CD14-positive monocyte (primary cell): ENCODE data around the gene SCMH1. TPM values are rescaled to one million over a fixed set of nuclear protein-coding genes. Genes with fewer than 3 reads are reported as not detected.

ENCODE experiments used
- DNase-seq, 3 donors: peaks; one replicate each; pipeline ENCODE4 v3.0.0-alpha.2; 2011 to 2022
- H2AFZ ChIP-seq: 2 replicates; pipeline ENCODE4 v1.6.0; 2012; ENCODE audit warnings: mild to moderate bottlenecking, low read depth, low read length, inconsistent platforms; ENCODE audit not compliant: insufficient read depth, poor library complexity, severe bottlenecking
- H3K27ac ChIP-seq, 2 donors: 1 replicate in 1 of 2; 2 replicates in 1 of 2; pipeline ENCODE4 v1.5.1; 2012 to 2013; ENCODE audit warnings: low read length in 2 of 2, control low read depth in 1 of 2, inconsistent platforms in 1 of 2, low read depth in 1 of 2, mild to moderate bottlenecking in 1 of 2
- H3K27me3 ChIP-seq, 2 donors: one replicate each; pipeline versions ENCODE4 v1.6.0 to v1.6.1; 2011 to 2013; ENCODE audit warnings: low read length in 2 of 2; ENCODE audit not compliant: control insufficient read depth in 2 of 2, insufficient read depth in 2 of 2
- H3K36me3 ChIP-seq, 2 donors: replicated peaks in 1 of 2; 1 replicate in 1 of 2; 2 replicates in 1 of 2; pipeline versions ENCODE4 v1.5.1 to v1.6.1; 2012 to 2013; ENCODE audit warnings: low read length in 2 of 2, control low read depth in 1 of 2, inconsistent platforms in 1 of 2, mild to moderate bottlenecking in 1 of 2; ENCODE audit not compliant: insufficient read depth in 2 of 2, control insufficient read depth in 1 of 2
- H3K4me1 ChIP-seq, 2 donors: 1 replicate in 1 of 2; 2 replicates in 1 of 2; pipeline versions ENCODE4 v1.5.1 to v1.6.1; 2012 to 2013; ENCODE audit warnings: low read length in 2 of 2, control low read depth in 1 of 2, inconsistent platforms in 1 of 2, mild to moderate bottlenecking in 1 of 2, moderate library complexity in 1 of 2; ENCODE audit not compliant: insufficient read depth in 2 of 2, control insufficient read depth in 1 of 2
- H3K4me2 ChIP-seq: replicated peaks from 2 replicates; pipeline ENCODE3; 2012; ENCODE audit warnings: low read length, moderate library complexity, mild to moderate bottlenecking; ENCODE audit not compliant: poor library complexity, severe bottlenecking; ENCODE audit errors: extremely low read depth
- H3K4me3 ChIP-seq, 3 experiments: fragments of 200-600 bp in 1 of 3; sonication (generic) in 1 of 3; replicated peaks in 1 of 3; 1 replicate in 2 of 3; 2 replicates in 1 of 3; pipeline ENCODE4 v1.5.1; 2011 to 2013; ENCODE audit warnings: low read length in 3 of 3, mild to moderate bottlenecking in 3 of 3, control low read depth in 2 of 3, low read depth in 2 of 3, inconsistent platforms in 1 of 3, moderate library complexity in 1 of 3
- H3K79me2 ChIP-seq: 2 replicates; pipeline ENCODE4 v1.6.0; 2012; ENCODE audit warnings: mild to moderate bottlenecking, control low read depth, inconsistent platforms, low read length, moderate library complexity; ENCODE audit not compliant: insufficient read depth
- H3K9ac ChIP-seq: 2 replicates; pipeline ENCODE4 v1.6.0; 2017; ENCODE audit warnings: low read length, mild to moderate bottlenecking; ENCODE audit not compliant: insufficient read depth, poor library complexity, severe bottlenecking
- H3K9me3 ChIP-seq, 2 donors: replicated peaks in 1 of 2; 1 replicate in 1 of 2; 2 replicates in 1 of 2; pipeline versions ENCODE4 v1.5.1 to v1.6.1; 2012 to 2013; ENCODE audit warnings: low read length in 2 of 2, control low read depth in 1 of 2; ENCODE audit not compliant: control insufficient read depth in 1 of 2, insufficient read depth in 1 of 2
- H4K20me1 ChIP-seq: 2 replicates; pipeline ENCODE4 v1.6.0; 2012; ENCODE audit warnings: mild to moderate bottlenecking, low read length, control low read depth, moderate library complexity; ENCODE audit not compliant: insufficient read depth
- H3K27ac Mint-ChIP-seq, 7 donors: one replicate each; pipeline ENCODE4 v1.8.0; 2020; ENCODE audit warnings: mild to moderate bottlenecking in 7 of 7, mixed read lengths in 7 of 7, moderate library complexity in 6 of 7, inconsistent platforms in 2 of 7
- H3K27me3 Mint-ChIP-seq, 3 donors: one replicate each; pipeline ENCODE4 v1.8.0; 2021 to 2022; ENCODE audit warnings: low read depth in 3 of 3, mild to moderate bottlenecking in 3 of 3, mixed read lengths in 3 of 3, moderate library complexity in 3 of 3, inconsistent platforms in 1 of 3
- H3K36me3 Mint-ChIP-seq, 2 donors: one replicate each; pipeline ENCODE4 v1.8.0; 2020; ENCODE audit warnings: mixed read lengths in 2 of 2, inconsistent platforms in 1 of 2, mild to moderate bottlenecking in 1 of 2
- H3K4me1 Mint-ChIP-seq: one replicate; pipeline ENCODE4 v1.8.0; 2020; ENCODE audit warnings: mild to moderate bottlenecking, mixed read lengths
- H3K4me3 Mint-ChIP-seq, 2 donors: one replicate each; pipeline ENCODE4 v1.8.0; 2020; ENCODE audit warnings: mild to moderate bottlenecking in 2 of 2, mixed read lengths in 2 of 2, moderate library complexity in 1 of 2
- H3K9me3 Mint-ChIP-seq, 7 donors: one replicate each; pipeline ENCODE4 v1.8.0; 2020 to 2022; ENCODE audit warnings: mixed read lengths in 7 of 7, mild to moderate bottlenecking in 6 of 7, moderate library complexity in 6 of 7, inconsistent platforms in 2 of 7
- CTCF ChIP-seq: fragments of 200-600 bp; IDR thresholded peaks from one replicate; pipeline ENCODE4 v1.8.0; 2022; ENCODE audit warnings: antibody characterized with exemption, mild to moderate bottlenecking
- WGBS: methylation state at CpG from one replicate; pipeline ENCODE4 v1.1.5; 2013; ENCODE audit warnings: missing lambda C conversion rate; ENCODE audit not compliant: insufficient coverage; 5-methylcytosine and 5-hydroxymethylcytosine counted together
- intact Hi-C, 2 donors: fragments of 100-400 bp; cut with micrococcal nuclease; formaldehyde crosslinking; loops; one replicate each; pipeline versions ENCODE4 v1.15.0 to v1.15.1; 2023
- polyA plus RNA-seq, 3 donors: library from polyadenylated mRNA; depleted of rRNA in 1 of 3; unstranded in 2 of 3; stranded (reverse) in 1 of 3; fragments of 300-500 nt in 2 of 3; fragments of >200 nt in 1 of 3; fragmentation: Illumina TruSeq in 2 of 3; gene quantifications; 1 replicate in 2 of 3; 2 replicates in 1 of 3; pipeline ENCODE4 v1.2.3, GENCODE V29; 2012 to 2021

Gene SCMH1
- polyA plus RNA-seq, 3 donors = 0.66 to 12.7 (median 0.74) TPM

- WGBS = 100% methylated on average over 1 of the region's 2 CpGs
- H3K4me2 ChIP-seq = no peak overlapping the region
- intact Hi-C loops = no loop called here
- H3K79me2 ChIP-seq = no peaks in the 10 kb centered on the region
- DNase-seq = no peak
- no peaks in the 10 kb centered on the region for H3K36me3 ChIP-seq
- no peaks in the 10 kb centered on the region for H4K20me1 ChIP-seq
- H3K27ac Mint-ChIP-seq = no peak overlapping the region
- H3K27ac ChIP-seq = no peak overlapping the region
- H3K27me3 Mint-ChIP-seq = peaks cover 17 to 23% (median 22%) of the 10 kb centered on the region in 3 donors
- no peak overlapping the region for H3K9ac ChIP-seq
- no peak overlapping the region for H3K4me3 Mint-ChIP-seq
- H3K27me3 ChIP-seq = peaks cover 0 to 7% of the 10 kb centered on the region in 2 donors
- no peaks in the 10 kb centered on the region for H3K36me3 Mint-ChIP-seq
- peaks cover 0 to 2% (median 0%) of the 10 kb centered on the region in 7 donors for H3K9me3 Mint-ChIP-seq
- H3K4me1 Mint-ChIP-seq = peaks cover 10% of the 10 kb centered on the region
- no peak for TF ChIP-seq CTCF
- H2AFZ ChIP-seq = no peak overlapping the region
- H3K4me1 ChIP-seq = no peaks in the 10 kb centered on the region
- H3K4me3 ChIP-seq = no peak overlapping the region
- H3K9me3 ChIP-seq = no peaks in the 10 kb centered on the region
Measured at GRCh38 chr1:41284121-41284520, 42.0 kb upstream of the SCMH1 start.

- Histone ChIP-seq H3K9me3 (no peaks in the 10 kb centered on the region), H3K36me3 (no peaks in the 10 kb centered on the region), H4K20me1 (no peaks in the 10 kb centered on the region), H3K9ac (no peak overlapping the region), H3K4me3 (no peak overlapping the region), H2AFZ (no peak overlapping the region), H3K79me2 (no peaks in the 10 kb centered on the region), H3K4me2 (no peak overlapping the region), H3K4me1 (peaks cover 9% of the 10 kb centered on the region in 2 donors), H3K27me3 (peaks cover 0 to 7% of the 10 kb centered on the region in 2 donors), H3K27ac (no peak overlapping the region)
- TF ChIP-seq CTCF = peak; percentile 92
- DNase-seq = peak; percentile 6 to 36 (median 32)
- Mint-ChIP-seq H3K4me1 (peaks cover 20% of the 10 kb centered on the region), H3K4me3 (no peak overlapping the region), H3K36me3 (no peaks in the 10 kb centered on the region), H3K9me3 (peaks cover 0 to 2% (median 0%) of the 10 kb centered on the region in 7 donors), H3K27me3 (peaks cover 17 to 24% (median 23%) of the 10 kb centered on the region in 3 donors), H3K27ac (peak overlapping the region in 1 of 7 donors; percentile 33)
- intact Hi-C loops = no loop called here
- 38% methylated on average over 6 of the region's 9 CpGs for WGBS
Measured at GRCh38 chr1:41282679-41283317, 40.7 kb upstream of the SCMH1 start.
